HG03558 (cell line): Measurements from ENCODE around the gene PCDHB15.
"Not testable (repeated sequence)": the region's sequence is repeated elsewhere in the genome, so short reads cannot be mapped to it uniquely, and the experiment has no call there.

Experiments used
- ATAC-seq: cut with Tn5 transposase; IDR thresholded peaks from one replicate; pipeline ENCODE4 v1.9.1; 2021; ENCODE audit warnings: moderate number of reproducible peaks; ENCODE audit not compliant: unreplicated experiment; ENCODE audit errors: extremely low read depth

PCDHB15 gene

GRCh38 chr5:141245250-141245717, at the start of gene PCDHB15:
Gene PCDHB15, plus strand, starts transcription at chr5:141245395. Its CDS starts 184 bp downstream, at chr5:141245579.
- ATAC-seq = no peak

GRCh38 chr5:141196363-141196762, 48.8 kb upstream of the PCDHB15 start:
- ATAC-seq = no peak

GRCh38 chr5:141199359-141200235, 45.6 kb upstream of the PCDHB15 start, which contains the start of gene PCDHB11:
Gene PCDHB11, plus strand, starts transcription at chr5:141199627. Its CDS starts 148 bp downstream, at chr5:141199775.
- no peak for ATAC-seq

- not testable (repeated sequence) for ATAC-seq
Observed at GRCh38 chr5:141201126-141201525, 44.1 kb upstream of the PCDHB15 start.

- ATAC-seq = not testable (repeated sequence)
Observed at GRCh38 chr5:141201646-141202045, 43.5 kb upstream of the PCDHB15 start.

- ATAC-seq = no peak
Observed at GRCh38 chr5:141208478-141208877, 36.7 kb upstream of the PCDHB15 start, which contains the start of gene PCDHB12. Gene PCDHB12, plus strand, starts transcription at chr5:141208719. Its CDS starts 189 bp downstream, at chr5:141208908.

GRCh38 chr5:141210281-141210680, 34.9 kb upstream of the PCDHB15 start:
- not testable (repeated sequence) for ATAC-seq

- not testable (repeated sequence) for ATAC-seq
Observed at GRCh38 chr5:141210849-141211248, 34.3 kb upstream of the PCDHB15 start.

GRCh38 chr5:141213656-141214339, 31.4 kb upstream of the PCDHB15 start, which contains the start of gene PCDHB13:
Gene PCDHB13, plus strand, starts transcription at chr5:141213919. Its CDS starts 205 bp downstream, at chr5:141214124.
- ATAC-seq = not testable (repeated sequence)

- not testable (repeated sequence) for ATAC-seq
Observed at GRCh38 chr5:141214583-141214982, 30.6 kb upstream of the PCDHB15 start.

- not testable (repeated sequence) for ATAC-seq
Observed at GRCh38 chr5:141215504-141215903, 29.7 kb upstream of the PCDHB15 start.

- ATAC-seq = not testable (repeated sequence)
Observed at GRCh38 chr5:141216035-141216434, 29.2 kb upstream of the PCDHB15 start.

GRCh38 chr5:141223112-141223783, 21.9 kb upstream of the PCDHB15 start, which contains the start of gene PCDHB14:
Gene PCDHB14, plus strand, starts transcription at chr5:141223343. Its CDS starts 163 bp downstream, at chr5:141223506.
- no peak for ATAC-seq

GRCh38 chr5:141224844-141225243, 20.4 kb upstream of the PCDHB15 start:
- ATAC-seq = not testable (repeated sequence)

- not testable (repeated sequence) for ATAC-seq
Observed at GRCh38 chr5:141225421-141225820, 19.8 kb upstream of the PCDHB15 start.

GRCh38 chr5:141234109-141234667, 11.0 kb upstream of the PCDHB15 start:
- no peak for ATAC-seq

- not testable (repeated sequence) for ATAC-seq
Observed at GRCh38 chr5:141235922-141236321, 9.3 kb upstream of the PCDHB15 start.

GRCh38 chr5:141236516-141237313, 8.5 kb upstream of the PCDHB15 start:
- no peak for ATAC-seq

GRCh38 chr5:141241496-141241895, 3.7 kb upstream of the PCDHB15 start:
- no peak for ATAC-seq
